Osteoblast (primary cell): ENCODE measurements around the gene ERBB3. TPM values are rescaled to one million over a fixed set of nuclear protein-coding genes. Genes with fewer than 3 reads are reported as not detected.

Source experiments
- DNase-seq: peaks from one replicate; pipeline ENCODE4 v3.0.0; 2011; ENCODE audit warnings: low spot score, mixed read lengths; ENCODE audit not compliant: insufficient read length; ENCODE audit errors: missing footprints
- H2AFZ ChIP-seq: 2 replicates; pipeline ENCODE4 v1.6.0; 2011; ENCODE audit warnings: mild to moderate bottlenecking, low read length
- H3K27ac ChIP-seq: 2 replicates; pipeline ENCODE4 v1.5.1; 2011; ENCODE audit warnings: mild to moderate bottlenecking, low read depth, low read length, moderate library complexity
- H3K27me3 ChIP-seq: 2 replicates; pipeline ENCODE4 v1.6.0; 2012; ENCODE audit warnings: mild to moderate bottlenecking, control low read depth, inconsistent platforms, low read length, moderate library complexity; ENCODE audit not compliant: insufficient read depth
- H3K36me3 ChIP-seq: 2 replicates; pipeline ENCODE4 v1.5.1; 2011; ENCODE audit warnings: mild to moderate bottlenecking, low read length, control low read depth, moderate library complexity; ENCODE audit not compliant: insufficient read depth
- H3K4me1 ChIP-seq: 2 replicates; pipeline ENCODE4 v1.5.1; 2011; ENCODE audit warnings: mild to moderate bottlenecking, low read length, control low read depth, moderate library complexity; ENCODE audit not compliant: insufficient read depth
- H3K4me2 ChIP-seq: 2 replicates; pipeline ENCODE4 v1.6.0; 2011; ENCODE audit warnings: mild to moderate bottlenecking, low read length; ENCODE audit not compliant: insufficient read depth
- H3K4me3 ChIP-seq: fragments of 200-600 bp; sonication (generic); 3 replicates; pipeline ENCODE4 v1.5.1; 2012; ENCODE audit warnings: mild to moderate bottlenecking, low read length, inconsistent platforms; ENCODE audit not compliant: insufficient read depth
- H3K79me2 ChIP-seq: 2 replicates; pipeline ENCODE4 v1.6.0; 2012; ENCODE audit warnings: mild to moderate bottlenecking, low read length, control low read depth, inconsistent platforms; ENCODE audit not compliant: insufficient read depth
- H3K9me3 ChIP-seq: 2 replicates; pipeline ENCODE4 v1.5.1; 2011; ENCODE audit warnings: low read depth, low read length, control low read depth
- H4K20me1 ChIP-seq: 2 replicates; pipeline ENCODE4 v1.6.0; 2012; ENCODE audit warnings: mild to moderate bottlenecking, low read length, control low read depth; ENCODE audit not compliant: insufficient read depth
- total RNA-seq: library from RNA; depleted of rRNA; stranded (reverse); fragments of >200 nt; gene quantifications from 2 replicates; pipeline ENCODE4 v1.2.3, GENCODE V29; 2012
- TF ChIP-seq, protein P1 (sequence below): IDR thresholded peaks from 2 replicates; pipeline ENCODE4 v1.5.1; 2011; ENCODE audit warnings: mild to moderate bottlenecking, low read depth, low read length, moderate library complexity; ENCODE audit errors: extremely low read depth

The ERBB3 gene
- total RNA-seq, 1 donor: 1.1 TPM

DNA sequence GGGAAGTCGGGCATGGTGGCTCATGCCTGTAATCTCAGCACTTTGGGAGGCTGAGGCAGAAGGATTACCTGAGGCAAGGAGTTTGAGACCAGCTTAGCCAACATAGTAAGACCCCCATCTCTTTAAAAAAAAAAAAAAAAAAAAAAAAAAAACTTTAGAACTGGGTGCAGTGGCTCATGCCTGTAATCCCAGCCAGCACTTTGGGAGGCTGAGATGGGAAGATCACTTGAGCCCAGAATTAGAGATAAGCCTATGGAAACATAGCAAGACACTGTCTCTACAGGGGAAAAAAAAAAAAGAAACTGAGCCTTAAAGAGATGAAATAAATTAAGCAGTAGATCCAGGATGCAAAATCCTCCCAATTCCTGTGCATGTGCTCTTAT lies 22.7 kb downstream of the ERBB3 start:
- Histone ChIP-seq H3K36me3 (peaks cover 12% of the 10 kb centered on the region), H3K4me2 (no peak overlapping the region), H3K27me3 (no peaks in the 10 kb centered on the region), H3K27ac (no peak overlapping the region), H3K4me3 (no peak overlapping the region), H4K20me1 (peaks cover 3% of the 10 kb centered on the region), H3K79me2 (peaks cover 33% of the 10 kb centered on the region), H3K4me1 (peaks cover 18% of the 10 kb centered on the region), H3K9me3 (no peaks in the 10 kb centered on the region), H2AFZ (no peak overlapping the region)
- no peak for DNase-seq
- TF ChIP-seq, protein P1, sequence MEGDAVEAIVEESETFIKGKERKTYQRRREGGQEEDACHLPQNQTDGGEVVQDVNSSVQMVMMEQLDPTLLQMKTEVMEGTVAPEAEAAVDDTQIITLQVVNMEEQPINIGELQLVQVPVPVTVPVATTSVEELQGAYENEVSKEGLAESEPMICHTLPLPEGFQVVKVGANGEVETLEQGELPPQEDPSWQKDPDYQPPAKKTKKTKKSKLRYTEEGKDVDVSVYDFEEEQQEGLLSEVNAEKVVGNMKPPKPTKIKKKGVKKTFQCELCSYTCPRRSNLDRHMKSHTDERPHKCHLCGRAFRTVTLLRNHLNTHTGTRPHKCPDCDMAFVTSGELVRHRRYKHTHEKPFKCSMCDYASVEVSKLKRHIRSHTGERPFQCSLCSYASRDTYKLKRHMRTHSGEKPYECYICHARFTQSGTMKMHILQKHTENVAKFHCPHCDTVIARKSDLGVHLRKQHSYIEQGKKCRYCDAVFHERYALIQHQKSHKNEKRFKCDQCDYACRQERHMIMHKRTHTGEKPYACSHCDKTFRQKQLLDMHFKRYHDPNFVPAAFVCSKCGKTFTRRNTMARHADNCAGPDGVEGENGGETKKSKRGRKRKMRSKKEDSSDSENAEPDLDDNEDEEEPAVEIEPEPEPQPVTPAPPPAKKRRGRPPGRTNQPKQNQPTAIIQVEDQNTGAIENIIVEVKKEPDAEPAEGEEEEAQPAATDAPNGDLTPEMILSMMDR: no peak

DNA sequence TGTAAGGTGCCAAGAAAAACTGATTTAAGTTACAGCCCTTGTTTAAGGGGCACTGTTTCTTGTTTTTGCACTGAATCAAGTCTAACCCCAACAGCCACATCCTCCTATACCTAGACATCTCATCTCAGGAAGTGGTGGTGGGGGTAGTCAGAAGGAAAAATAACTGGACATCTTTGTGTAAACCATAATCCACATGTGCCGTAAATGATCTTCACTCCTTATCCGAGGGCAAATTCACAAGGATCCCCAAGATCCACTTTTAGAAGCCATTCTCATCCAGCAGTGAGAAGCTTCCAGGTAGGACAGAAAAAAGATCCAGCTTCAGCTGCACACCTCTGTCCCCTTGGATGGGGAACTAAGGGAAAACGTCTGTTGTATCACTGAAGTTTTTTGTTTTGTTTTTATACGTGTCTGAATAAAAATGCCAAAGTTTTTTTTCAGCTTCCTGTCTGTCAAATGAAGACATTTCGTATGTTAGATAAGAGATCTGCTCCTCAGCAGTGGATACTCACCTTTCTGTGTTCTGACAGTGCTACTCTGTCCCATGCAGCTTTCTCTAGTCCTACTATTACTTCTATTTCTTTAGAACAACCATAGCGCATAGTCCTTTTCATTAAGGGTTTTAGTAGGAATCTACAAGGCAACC lies 23.2 kb downstream of the ERBB3 start:
- Histone ChIP-seq H3K27me3 (no peaks in the 10 kb centered on the region), H3K4me3 (peak overlapping the region; percentile 94), H3K9me3 (no peaks in the 10 kb centered on the region), H4K20me1 (peaks cover 3% of the 10 kb centered on the region), H3K36me3 (peaks cover 17% of the 10 kb centered on the region), H3K79me2 (peaks cover 36% of the 10 kb centered on the region), H3K4me2 (peak overlapping the region; percentile 83), H2AFZ (peak overlapping the region; percentile 88), H3K27ac (no peak overlapping the region), H3K4me1 (peaks cover 18% of the 10 kb centered on the region)
- DNase-seq: peak; percentile 54
- TF ChIP-seq, protein P1: no peak

DNA sequence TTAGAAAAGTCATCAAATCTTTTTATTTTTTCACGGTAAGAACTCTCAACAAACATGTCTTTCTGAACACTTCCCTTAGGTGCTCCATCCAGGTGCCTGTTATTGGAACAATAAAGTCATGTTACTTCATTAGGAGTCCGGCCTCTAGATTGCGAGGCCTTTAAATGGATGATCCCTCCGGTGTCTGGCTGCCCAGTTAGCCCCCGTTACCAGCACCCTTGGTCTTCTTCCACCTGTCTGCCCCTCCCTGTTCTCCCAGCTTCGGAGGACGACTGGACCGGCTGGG lies 23.8 kb downstream of the ERBB3 start:
- TF ChIP-seq, protein P1: no peak
- Histone ChIP-seq H3K27me3 (no peaks in the 10 kb centered on the region), H3K9me3 (no peaks in the 10 kb centered on the region), H3K4me1 (peaks cover 18% of the 10 kb centered on the region), H3K79me2 (peaks cover 36% of the 10 kb centered on the region), H3K36me3 (peaks cover 23% of the 10 kb centered on the region), H3K27ac (peak overlapping the region; percentile 5), H3K4me3 (peak overlapping the region; percentile 94), H3K4me2 (peak overlapping the region; percentile 83), H4K20me1 (peaks cover 3% of the 10 kb centered on the region), H2AFZ (peak overlapping the region; percentile 88)
- no peak for DNase-seq

DNA sequence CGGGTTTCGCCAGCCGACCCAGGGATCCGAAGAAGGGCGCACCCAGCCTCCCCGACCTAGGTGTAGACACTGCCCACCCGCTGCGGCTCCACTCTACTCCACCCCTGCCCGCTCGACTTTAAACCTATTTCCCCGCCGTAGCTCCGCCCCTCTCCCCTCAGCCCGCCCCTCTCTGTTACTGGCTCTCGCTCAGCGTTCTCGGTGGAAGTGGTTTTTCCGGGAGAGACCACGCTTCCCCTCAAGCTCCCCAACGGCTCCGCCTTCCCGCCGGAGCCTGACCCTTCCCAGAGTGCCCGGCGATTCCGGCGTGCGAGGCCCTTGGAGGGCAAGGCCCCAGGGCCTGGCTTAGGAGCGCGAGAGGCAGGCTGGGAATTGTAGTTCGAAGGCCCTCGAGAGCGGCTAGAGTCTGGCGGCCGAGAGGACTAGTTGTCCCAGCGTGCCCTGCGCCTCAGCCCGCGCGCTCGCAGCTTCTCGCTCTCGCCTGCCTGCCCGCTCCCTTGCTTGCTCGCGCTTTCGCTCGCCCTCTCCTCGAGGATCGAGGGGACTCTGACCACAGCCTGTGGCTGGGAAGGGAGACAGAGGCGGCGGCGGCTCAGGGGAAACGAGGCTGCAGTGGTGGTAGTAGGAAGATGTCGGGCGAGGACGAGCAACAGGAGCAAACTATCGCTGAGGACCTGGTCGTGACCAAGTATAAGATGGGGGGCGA lies 24.3 kb downstream of the ERBB3 start, which contains the start of gene PA2G4:
PA2G4 (plus strand) TSS at position 451 of the 706 bp plus-strand sequence; CDS start at position 630, 179 bp downstream.
- peak within 1 kb of the TSS; percentile 83 for H3K4me2 ChIP-seq
- H3K9me3 ChIP-seq: no peaks in the 10 kb centered on the region
- peaks cover 27% of the 10 kb centered on the region for H3K36me3 ChIP-seq
- TF ChIP-seq, protein P1: no peak
- peaks cover 18% of the 10 kb centered on the region for H3K4me1 ChIP-seq
- peak within 1 kb of the TSS; percentile 94 for H3K4me3 ChIP-seq
- peak; percentile 98 for DNase-seq
- H2AFZ ChIP-seq: peak within 1 kb of the TSS; percentile 95
- H3K27me3 ChIP-seq: no peaks in the 10 kb centered on the region
- peak within 1 kb of the TSS; percentile 73 for H3K27ac ChIP-seq
- peaks cover 3% of the 10 kb centered on the region for H4K20me1 ChIP-seq
- peaks cover 36% of the 10 kb centered on the region for H3K79me2 ChIP-seq
